NCI-H526 (cell line): ENCODE data around the gene FANCM.

ENCODE experiments used
- DNase-seq, 2 experiments: peaks; one replicate each; lab custom pipeline; 2025; lab: John Stamatoyannopoulos, UW

Gene FANCM, protein sequence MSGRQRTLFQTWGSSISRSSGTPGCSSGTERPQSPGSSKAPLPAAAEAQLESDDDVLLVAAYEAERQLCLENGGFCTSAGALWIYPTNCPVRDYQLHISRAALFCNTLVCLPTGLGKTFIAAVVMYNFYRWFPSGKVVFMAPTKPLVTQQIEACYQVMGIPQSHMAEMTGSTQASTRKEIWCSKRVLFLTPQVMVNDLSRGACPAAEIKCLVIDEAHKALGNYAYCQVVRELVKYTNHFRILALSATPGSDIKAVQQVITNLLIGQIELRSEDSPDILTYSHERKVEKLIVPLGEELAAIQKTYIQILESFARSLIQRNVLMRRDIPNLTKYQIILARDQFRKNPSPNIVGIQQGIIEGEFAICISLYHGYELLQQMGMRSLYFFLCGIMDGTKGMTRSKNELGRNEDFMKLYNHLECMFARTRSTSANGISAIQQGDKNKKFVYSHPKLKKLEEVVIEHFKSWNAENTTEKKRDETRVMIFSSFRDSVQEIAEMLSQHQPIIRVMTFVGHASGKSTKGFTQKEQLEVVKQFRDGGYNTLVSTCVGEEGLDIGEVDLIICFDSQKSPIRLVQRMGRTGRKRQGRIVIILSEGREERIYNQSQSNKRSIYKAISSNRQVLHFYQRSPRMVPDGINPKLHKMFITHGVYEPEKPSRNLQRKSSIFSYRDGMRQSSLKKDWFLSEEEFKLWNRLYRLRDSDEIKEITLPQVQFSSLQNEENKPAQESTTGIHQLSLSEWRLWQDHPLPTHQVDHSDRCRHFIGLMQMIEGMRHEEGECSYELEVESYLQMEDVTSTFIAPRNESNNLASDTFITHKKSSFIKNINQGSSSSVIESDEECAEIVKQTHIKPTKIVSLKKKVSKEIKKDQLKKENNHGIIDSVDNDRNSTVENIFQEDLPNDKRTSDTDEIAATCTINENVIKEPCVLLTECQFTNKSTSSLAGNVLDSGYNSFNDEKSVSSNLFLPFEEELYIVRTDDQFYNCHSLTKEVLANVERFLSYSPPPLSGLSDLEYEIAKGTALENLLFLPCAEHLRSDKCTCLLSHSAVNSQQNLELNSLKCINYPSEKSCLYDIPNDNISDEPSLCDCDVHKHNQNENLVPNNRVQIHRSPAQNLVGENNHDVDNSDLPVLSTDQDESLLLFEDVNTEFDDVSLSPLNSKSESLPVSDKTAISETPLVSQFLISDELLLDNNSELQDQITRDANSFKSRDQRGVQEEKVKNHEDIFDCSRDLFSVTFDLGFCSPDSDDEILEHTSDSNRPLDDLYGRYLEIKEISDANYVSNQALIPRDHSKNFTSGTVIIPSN (N-terminal part only)

DNA sequence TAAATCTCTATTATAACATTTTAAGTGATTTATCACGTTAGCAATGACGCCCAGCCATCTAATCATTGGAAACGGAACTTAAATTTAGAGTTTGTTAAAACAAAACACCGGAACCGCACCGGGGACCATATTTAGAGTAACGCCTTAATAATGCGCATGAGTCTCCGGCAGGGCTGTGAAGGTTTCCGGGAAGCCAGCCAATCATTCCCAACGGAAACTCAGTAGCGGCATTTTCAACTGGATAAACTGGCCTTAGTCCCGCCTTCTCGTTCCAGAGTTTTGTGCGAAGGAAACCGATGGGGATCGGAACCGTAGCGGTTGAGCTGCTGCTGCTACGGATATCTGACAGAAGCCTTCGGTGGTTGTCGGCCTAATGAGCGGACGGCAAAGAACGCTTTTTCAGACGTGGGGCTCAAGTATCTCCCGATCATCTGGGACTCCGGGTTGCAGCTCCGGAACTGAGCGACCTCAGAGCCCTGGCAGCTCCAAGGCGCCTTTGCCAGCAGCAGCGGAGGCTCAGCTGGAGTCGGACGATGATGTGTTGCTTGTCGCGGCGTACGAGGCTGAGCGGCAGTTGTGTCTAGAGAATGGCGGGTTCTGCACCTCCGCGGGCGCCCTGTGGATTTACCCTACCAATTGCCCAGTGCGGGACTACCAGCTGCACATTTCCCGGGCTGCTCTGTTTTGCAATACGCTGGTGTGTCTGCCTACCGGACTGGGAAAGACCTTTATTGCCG lies at the start of gene FANCM:
FANCM (plus strand) TSS at position 272 of the 737 bp plus-strand sequence; CDS start at position 374, 102 bp downstream.
- peak; percentile 96 to 98 for DNase-seq

DNA sequence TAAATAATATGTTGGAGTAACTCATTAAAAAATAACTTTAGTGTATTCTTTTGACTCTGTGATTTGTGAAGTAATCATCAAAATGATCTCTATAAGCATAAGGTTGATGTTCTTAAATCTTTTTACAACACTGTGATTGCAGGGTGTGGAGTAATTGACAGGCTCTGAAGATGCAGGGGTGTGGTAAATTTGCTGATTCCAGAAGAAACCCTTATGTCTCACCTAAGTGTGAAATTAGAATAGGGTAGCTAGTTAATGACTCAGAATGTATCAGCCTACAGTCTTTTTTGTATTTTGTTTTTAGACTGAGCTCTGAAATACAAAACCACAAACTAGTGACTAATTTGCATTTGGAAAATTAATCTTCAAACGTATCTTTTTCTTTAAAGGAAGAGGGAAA lies 45.9 kb upstream of the FANCM start:
- no peak for DNase-seq

DNA sequence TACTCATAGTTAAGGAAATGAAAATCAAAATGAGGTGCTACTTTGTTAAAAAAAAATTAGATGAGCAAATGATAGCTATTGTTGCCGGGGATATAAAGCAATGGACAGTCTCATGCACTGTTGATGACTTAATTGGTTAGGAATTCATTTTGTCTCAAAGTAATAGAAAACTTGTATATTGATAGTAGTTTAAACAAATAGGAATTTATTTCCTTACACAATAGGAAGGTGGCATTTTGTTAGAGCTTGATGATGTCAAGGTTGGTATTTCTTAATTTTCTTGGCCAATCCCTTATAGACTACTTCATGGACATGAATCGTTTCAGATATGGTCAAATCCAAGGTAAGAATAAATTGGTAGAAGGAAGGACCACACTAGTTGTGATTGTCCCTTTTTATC lies 44.0 kb upstream of the FANCM start:
- no peak for DNase-seq

DNA sequence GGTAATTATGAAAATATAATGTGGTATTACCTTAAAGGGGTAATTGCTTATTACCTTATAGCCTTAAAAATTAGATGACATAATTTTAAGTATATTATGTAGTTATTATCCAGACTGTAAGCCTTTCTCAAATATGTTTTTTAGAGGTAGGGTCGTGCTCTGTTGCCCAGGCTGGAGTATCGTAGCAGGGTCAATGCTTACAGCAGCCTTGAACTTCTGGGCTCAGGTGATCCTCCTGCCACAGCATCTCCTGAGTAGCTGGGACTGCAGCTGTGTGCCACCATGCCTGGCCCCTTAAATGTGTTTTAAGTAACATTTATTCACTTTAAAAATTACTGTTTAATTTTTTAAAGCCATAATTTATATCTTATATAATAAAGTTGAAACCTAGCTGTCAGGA lies 41.5 kb upstream of the FANCM start:
- DNase-seq = no peak

- DNase-seq = no peak
Measured at GRCh38 chr14:45095143-45095542, 40.6 kb upstream of the FANCM start.

DNA sequence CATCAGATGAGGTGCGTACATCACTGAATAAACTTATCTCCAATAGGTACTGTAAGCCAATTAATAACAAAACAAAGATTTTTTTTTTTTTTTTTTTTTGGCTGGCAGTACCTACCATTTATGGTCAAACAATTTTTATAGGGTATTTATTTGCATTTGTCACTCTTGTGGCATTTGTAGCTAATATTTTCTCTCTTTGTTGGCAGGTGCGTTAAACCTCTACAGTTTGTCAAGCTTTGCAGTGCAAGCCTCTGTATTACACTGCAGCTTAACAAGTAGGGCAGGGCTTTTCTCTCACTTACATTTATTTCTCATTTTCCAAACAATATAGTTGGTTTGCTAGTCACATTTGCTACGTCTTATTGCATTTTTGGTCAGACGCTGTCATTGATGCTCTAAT lies 39.5 kb upstream of the FANCM start:
- no peak for DNase-seq

DNA sequence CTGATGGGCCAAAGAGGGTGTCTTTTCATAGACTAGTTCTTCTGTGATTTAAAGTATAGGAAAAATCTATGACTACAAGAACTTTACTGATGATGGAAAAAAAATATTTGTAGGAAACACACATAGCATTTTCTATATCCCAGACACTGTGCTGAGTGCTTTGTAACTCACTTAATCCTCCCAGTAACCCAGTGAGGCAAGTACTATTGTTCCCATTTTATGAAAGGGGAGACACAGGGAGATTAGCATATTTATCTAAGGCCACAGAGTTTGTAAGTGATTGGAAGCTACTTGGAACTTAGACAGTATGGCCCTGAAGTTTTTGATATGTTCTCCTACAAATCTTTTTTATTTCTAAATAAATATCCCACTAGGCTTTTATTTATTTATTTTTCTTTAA lies 31.9 kb upstream of the FANCM start:
- DNase-seq = no peak

DNA sequence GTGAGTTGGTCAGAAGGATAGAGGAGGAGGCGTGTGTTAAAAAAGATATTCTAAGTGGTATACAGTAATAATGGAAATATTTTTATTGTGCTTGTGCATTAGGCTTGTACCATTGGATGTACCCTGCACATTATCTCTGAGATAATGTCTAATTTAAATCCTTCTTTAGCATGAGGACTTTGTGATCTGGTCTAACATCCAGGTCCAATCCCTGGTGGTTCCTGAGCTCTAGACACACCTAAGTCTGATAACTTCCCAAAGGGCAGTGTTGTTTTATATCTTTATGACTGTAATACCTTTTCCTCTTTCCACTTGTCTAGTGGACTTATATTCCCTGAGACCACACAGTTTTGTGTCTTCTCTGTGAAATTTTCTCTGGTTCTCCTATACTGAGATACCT lies 31.2 kb upstream of the FANCM start:
- DNase-seq = no peak

GRCh38 chr14:45112896-45113781 lies 22.6 kb upstream of the FANCM start:
- no peak for DNase-seq

DNA sequence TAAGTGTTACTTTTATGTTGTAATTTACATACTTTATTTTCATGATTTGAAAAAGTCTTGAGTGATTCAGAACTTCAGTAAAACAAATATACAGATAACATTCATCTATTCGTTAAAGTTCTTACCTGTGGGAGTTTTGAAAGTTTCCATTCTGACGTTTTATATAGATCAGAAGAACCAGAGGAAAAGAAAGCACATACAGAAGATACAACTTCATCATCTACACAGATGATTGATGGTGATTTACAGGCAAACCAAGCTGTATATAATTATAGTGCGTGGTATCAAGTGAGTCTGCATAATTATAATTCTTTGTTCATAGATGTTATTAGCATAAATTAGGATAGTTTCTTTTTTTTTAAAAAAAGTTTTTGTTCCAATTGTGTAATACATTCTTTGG lies 21.4 kb upstream of the FANCM start:
- DNase-seq = no peak

- DNase-seq = no peak
Measured at GRCh38 chr14:45118594-45118993, 17.1 kb upstream of the FANCM start.

GRCh38 chr14:45120096-45120495 lies 15.6 kb upstream of the FANCM start:
- DNase-seq = peak in 1 of 2 experiments; percentile 19

DNA sequence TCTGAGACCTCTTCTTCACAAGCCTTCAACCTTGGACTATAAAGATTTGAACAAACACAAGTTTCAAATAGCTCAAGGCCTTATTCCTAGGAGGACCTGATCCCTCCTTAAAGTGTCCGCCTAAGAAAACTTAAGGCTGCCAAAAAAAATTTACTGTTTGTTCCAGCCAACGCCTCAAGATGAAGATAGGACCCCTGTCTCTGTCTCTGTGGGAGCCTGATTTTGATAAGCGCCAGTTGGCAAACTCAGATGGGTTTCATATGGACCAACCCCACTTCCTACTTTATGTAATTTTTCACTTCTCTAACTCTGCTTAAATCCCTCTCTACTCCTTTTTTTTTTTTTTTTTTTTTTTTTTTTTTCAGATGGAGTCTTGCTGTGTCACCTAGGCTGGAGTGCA lies 12.5 kb upstream of the FANCM start:
- DNase-seq = no peak

DNA sequence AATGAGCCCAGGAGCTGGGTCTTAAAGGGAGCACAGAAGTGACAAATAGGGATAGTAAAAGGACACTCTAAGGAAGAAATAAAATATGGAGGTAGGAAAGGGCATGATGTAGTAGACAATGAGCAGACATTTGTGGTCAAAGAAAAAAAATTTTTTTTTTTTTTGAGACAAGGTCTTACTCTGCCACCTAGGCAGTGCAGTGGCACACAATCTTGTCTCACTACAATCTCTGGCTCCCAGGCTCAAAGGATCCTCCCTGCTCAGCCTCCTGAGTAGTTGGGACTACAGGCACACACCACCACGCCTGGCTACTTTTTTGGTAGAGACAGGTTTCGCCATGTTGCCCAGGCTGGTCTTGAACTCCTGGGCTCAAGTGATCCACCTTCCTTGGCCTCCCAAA lies 10.0 kb upstream of the FANCM start:
- no peak for DNase-seq

GRCh38 chr14:45128963-45129629 lies 6.6 kb upstream of the FANCM start:
- DNase-seq = no peak

- DNase-seq = no peak
Measured at GRCh38 chr14:45133683-45134050, 2.1 kb upstream of the FANCM start.

- peak; percentile 98 for DNase-seq
Measured at GRCh38 chr14:45134051-45134958, 1.4 kb upstream of the FANCM start, which contains the start of gene FKBP3. TSS of gene FKBP3 (minus strand) at chr14:45134481. CDS start at chr14:45134456, 25 bp downstream.

- DNase-seq = no peak
Measured at GRCh38 chr14:45135156-45135555, 574 bp upstream of the FANCM start.

GRCh38 chr14:45136399-45136798 lies 669 bp downstream of the FANCM start:
- no peak for DNase-seq
